ENCODE data around the gene DEPP1. TPM values are rescaled to one million over a fixed set of nuclear protein-coding genes. Genes with fewer than 3 reads are reported as not detected.
"Not testable (repeated sequence)": the region's sequence is repeated elsewhere in the genome, so short reads cannot be mapped to it uniquely, and the experiment has no call there.

DEPP1 gene, protein sequence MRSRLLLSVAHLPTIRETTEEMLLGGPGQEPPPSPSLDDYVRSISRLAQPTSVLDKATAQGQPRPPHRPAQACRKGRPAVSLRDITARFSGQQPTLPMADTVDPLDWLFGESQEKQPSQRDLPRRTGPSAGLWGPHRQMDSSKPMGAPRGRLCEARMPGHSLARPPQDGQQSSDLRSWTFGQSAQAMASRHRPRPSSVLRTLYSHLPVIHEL
- total RNA-seq (0.44 TPM), polyA plus RNA-seq (not detected)

DNA sequence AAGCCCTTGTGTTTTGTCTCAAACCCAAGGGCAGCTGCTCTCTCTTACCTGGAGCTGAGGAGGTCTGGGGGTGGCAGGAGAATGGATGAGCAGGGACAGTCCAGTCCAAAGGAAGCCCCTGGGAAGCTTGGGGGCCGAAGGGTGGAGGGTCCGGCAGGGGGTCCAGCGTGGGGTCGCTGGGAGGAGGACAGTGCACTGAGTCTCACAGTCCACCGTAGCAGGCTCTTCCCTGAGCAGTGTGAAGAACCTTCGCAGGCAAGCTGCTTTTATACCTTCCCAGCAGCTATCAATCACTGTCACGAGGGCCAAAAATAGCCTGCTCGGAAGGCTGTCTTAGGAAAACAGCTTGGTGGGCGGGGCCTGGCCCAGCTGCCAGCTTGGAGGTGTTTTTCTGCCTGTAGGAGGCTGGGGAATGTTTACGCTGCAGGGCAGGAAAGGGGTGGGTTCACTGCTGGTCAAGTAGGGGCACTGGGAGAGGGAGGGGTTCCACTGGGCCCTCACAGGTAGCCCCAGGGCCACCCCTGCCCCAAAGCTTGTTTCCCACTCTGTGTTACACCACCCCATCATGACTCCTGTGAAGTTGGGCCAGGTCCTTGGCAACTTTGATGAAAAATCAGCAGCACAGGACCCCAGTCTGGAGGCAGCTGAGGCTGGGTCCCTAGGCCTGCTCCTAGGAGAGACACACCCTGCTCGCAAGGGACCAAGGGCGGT lies at the start of gene DEPP1:
Gene DEPP1 (minus strand): TSS at position 240 of the 711 bp plus-strand sequence. CDS start 779 bp downstream, outside the sequence.
- Histone ChIP-seq H3K4me3 (ENCODE audit: low read depth, low read length) (no peak within 1 kb of the TSS), H3K9me3 (ENCODE audit: control insufficient read depth in 2 of 2, low read length in 2 of 2) (no peaks in the 10 kb centered on the region), H3K27me3 (ENCODE audit: control insufficient read depth, insufficient read depth, low read length) (no peaks in the 10 kb centered on the region), H3K4me1 (ENCODE audit: control insufficient read depth, insufficient read depth, low read length, poor library complexity, severe bottlenecking) (peaks cover 10% of the 10 kb centered on the region), H3K36me3 (ENCODE audit: control insufficient read depth, insufficient read depth, low read length) (no peaks in the 10 kb centered on the region), H3K27ac (ENCODE audit: insufficient read depth, low read length, poor library complexity, severe bottlenecking) (no peak within 1 kb of the TSS)
- Mint-ChIP-seq H3K4me3 (no peak within 1 kb of the TSS), H3K9me3 (no peaks in the 10 kb centered on the region), H3K36me3 (no peaks in the 10 kb centered on the region), H3K27me3 (peaks cover 5% of the 10 kb centered on the region), H3K4me1 (peaks cover 0 to 17% (median 0%) of the 10 kb centered on the region in 4 donors), H3K27ac (peak within 1 kb of the TSS in 1 of 3 donors; percentile 20)
- no peak for ATAC-seq (ENCODE audit: low read depth in 2 of 2)
- DNase-seq = peak in 1 of 3 donors; percentile 41

DNA sequence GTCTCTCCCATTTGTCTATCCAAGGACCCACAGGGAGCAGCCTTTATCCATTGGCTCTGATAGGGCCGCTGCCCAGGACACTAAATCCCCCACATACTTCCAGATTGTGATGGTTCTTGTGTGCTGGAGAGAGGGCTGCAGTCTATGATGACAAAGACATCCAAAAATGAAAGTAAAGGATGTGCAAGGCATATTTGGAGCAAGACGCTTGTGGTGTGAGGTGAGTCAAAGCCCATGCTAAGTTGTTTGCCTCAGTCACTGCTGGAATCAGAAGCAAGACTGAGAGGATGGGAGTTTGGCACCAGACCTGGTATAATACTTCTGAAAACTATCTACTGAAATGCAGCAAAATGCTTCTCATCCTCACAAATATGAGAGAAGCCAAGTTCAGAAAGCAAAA lies 44.8 kb upstream of the DEPP1 start:
- no peak overlapping the region for H3K27ac Mint-ChIP-seq
- H3K4me3 Mint-ChIP-seq = no peak overlapping the region
- Histone ChIP-seq H3K27ac (ENCODE audit: insufficient read depth, low read length, poor library complexity, severe bottlenecking) (no peak overlapping the region), H3K36me3 (ENCODE audit: control insufficient read depth, insufficient read depth, low read length) (no peaks in the 10 kb centered on the region), H3K27me3 (ENCODE audit: control insufficient read depth, insufficient read depth, low read length) (no peaks in the 10 kb centered on the region), H3K4me3 (ENCODE audit: low read depth, low read length) (no peak overlapping the region), H3K9me3 (ENCODE audit: control insufficient read depth in 2 of 2, low read length in 2 of 2) (no peaks in the 10 kb centered on the region), H3K4me1 (ENCODE audit: control insufficient read depth, insufficient read depth, low read length, poor library complexity, severe bottlenecking) (no peaks in the 10 kb centered on the region)
- H3K4me1 Mint-ChIP-seq = no peaks in the 10 kb centered on the region
- peaks cover 2 to 14% (median 8%) of the 10 kb centered on the region in 7 donors for H3K9me3 Mint-ChIP-seq
- H3K27me3 Mint-ChIP-seq = peaks cover 6% of the 10 kb centered on the region
- H3K36me3 Mint-ChIP-seq = no peaks in the 10 kb centered on the region
- DNase-seq (no peak), ATAC-seq (ENCODE audit: low read depth in 2 of 2) (no peak)

DNA sequence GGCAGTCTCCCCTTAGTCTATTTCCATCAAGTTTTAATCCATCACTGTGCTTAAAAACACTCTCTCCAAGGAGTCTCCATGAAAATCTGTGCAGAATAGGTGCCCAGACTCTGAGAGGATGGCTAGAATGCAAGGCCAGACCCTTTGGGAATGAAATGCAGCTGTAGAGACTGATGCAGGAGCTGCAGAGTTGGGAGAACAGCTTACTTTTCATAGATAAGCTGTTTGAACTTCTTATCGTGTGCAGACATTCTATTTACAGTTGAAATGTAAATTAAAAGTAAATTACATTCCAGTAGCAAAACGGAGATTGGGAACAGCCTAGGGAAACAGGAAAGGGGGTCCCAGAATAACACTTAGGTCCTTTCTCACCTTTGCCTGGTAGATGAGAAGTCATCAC lies 37.0 kb upstream of the DEPP1 start:
- H3K4me1 Mint-ChIP-seq = no peaks in the 10 kb centered on the region
- no peak for ATAC-seq (ENCODE audit: low read depth in 2 of 2)
- Histone ChIP-seq H3K4me3 (ENCODE audit: low read depth, low read length) (no peak overlapping the region), H3K9me3 (ENCODE audit: control insufficient read depth in 2 of 2, low read length in 2 of 2) (no peaks in the 10 kb centered on the region), H3K27me3 (ENCODE audit: control insufficient read depth, insufficient read depth, low read length) (no peaks in the 10 kb centered on the region), H3K36me3 (ENCODE audit: control insufficient read depth, insufficient read depth, low read length) (no peaks in the 10 kb centered on the region), H3K27ac (ENCODE audit: insufficient read depth, low read length, poor library complexity, severe bottlenecking) (no peak overlapping the region), H3K4me1 (ENCODE audit: control insufficient read depth, insufficient read depth, low read length, poor library complexity, severe bottlenecking) (no peaks in the 10 kb centered on the region)
- peaks cover 0 to 4% (median 0%) of the 10 kb centered on the region in 7 donors for H3K9me3 Mint-ChIP-seq
- no peak overlapping the region for H3K27ac Mint-ChIP-seq
- DNase-seq = no peak
- H3K36me3 Mint-ChIP-seq = no peaks in the 10 kb centered on the region
- H3K27me3 Mint-ChIP-seq = no peaks in the 10 kb centered on the region
- no peak overlapping the region for H3K4me3 Mint-ChIP-seq

DNA sequence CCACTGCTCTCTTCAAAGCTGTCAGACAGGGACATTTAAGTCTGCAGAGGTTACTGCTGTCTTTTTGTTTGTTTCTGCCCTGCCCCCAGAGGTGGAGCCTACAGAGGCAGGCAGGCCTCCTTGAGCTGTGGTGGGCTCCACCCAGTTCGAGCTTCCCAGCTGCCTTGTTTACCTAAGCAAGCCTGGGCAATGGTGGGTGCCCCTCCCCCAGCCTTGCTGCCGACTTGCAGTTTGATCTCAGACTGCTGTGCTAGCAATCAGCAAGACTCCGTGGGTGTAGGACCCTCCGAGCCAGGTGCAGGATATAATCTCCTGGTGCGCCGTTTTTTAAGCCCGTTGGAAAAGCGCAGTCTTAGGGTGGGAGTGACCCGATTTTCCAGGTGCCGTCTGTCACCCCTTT lies 35.9 kb upstream of the DEPP1 start:
- H3K36me3 Mint-ChIP-seq; H3K27me3 Mint-ChIP-seq; H3K27me3 ChIP-seq (ENCODE audit: control insufficient read depth, insufficient read depth, low read length); ATAC-seq (ENCODE audit: low read depth in 2 of 2); H3K9me3 Mint-ChIP-seq; H3K27ac ChIP-seq (ENCODE audit: insufficient read depth, low read length, poor library complexity, severe bottlenecking); DNase-seq; H3K4me3 Mint-ChIP-seq; H3K36me3 ChIP-seq (ENCODE audit: control insufficient read depth, insufficient read depth, low read length); H3K9me3 ChIP-seq (ENCODE audit: control insufficient read depth in 2 of 2, low read length in 2 of 2); H3K4me1 ChIP-seq (ENCODE audit: control insufficient read depth, insufficient read depth, low read length, poor library complexity, severe bottlenecking); H3K4me3 ChIP-seq (ENCODE audit: low read depth, low read length); H3K27ac Mint-ChIP-seq; H3K4me1 Mint-ChIP-seq: not testable (repeated sequence)

DNA sequence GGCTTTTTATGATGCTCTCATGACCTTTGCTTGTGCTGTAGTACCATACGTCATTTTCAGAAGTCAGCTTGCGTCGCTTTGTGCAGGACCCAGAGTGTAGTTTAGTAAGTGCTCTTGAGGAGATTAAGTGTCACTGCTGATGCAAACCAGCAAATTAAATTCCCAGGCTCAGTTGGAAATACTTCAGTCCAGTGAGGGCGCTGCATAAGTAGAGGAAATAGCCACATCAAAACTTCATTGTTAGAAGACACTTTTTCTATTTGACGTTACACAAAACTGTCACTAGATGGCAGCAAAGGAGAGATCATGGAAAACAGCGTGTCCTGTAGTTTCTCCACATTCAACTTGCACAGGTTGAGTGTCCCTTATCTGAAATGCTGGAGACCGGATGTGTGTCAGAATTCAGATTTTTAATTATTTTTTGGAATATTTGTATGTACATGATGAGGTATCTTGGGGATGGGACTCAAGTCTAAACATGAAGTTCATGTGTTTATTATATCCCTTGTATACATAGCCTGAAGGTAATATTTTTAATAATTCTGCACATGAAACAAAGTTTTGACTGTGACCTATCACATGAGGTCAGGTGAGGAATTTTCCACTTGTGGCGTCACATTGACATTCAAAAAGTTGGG lies 30.0 kb upstream of the DEPP1 start:
- peaks cover 0 to 20% (median 0%) of the 10 kb centered on the region in 7 donors for H3K9me3 Mint-ChIP-seq
- H3K27me3 Mint-ChIP-seq = no peaks in the 10 kb centered on the region
- no peaks in the 10 kb centered on the region for H3K27me3 ChIP-seq (ENCODE audit: control insufficient read depth, insufficient read depth, low read length)
- ATAC-seq (ENCODE audit: low read depth in 2 of 2) (peak; percentile 64 to 65), DNase-seq (peak in 2 of 3 donors; percentile 55 to 74)
- no peaks in the 10 kb centered on the region for H3K4me1 Mint-ChIP-seq
- no peak overlapping the region for H3K4me3 Mint-ChIP-seq
- H3K36me3 ChIP-seq (ENCODE audit: control insufficient read depth, insufficient read depth, low read length) = peaks cover 14% of the 10 kb centered on the region
- no peak overlapping the region for H3K27ac Mint-ChIP-seq
- no peak overlapping the region for H3K4me3 ChIP-seq (ENCODE audit: low read depth, low read length)
- H3K9me3 ChIP-seq (ENCODE audit: control insufficient read depth in 2 of 2, low read length in 2 of 2) = peaks cover 8 to 19% of the 10 kb centered on the region in 2 experiments
- peaks cover 16% of the 10 kb centered on the region for H3K36me3 Mint-ChIP-seq
- H3K4me1 ChIP-seq (ENCODE audit: control insufficient read depth, insufficient read depth, low read length, poor library complexity, severe bottlenecking) = no peaks in the 10 kb centered on the region
- no peak overlapping the region for H3K27ac ChIP-seq (ENCODE audit: insufficient read depth, low read length, poor library complexity, severe bottlenecking)

DNA sequence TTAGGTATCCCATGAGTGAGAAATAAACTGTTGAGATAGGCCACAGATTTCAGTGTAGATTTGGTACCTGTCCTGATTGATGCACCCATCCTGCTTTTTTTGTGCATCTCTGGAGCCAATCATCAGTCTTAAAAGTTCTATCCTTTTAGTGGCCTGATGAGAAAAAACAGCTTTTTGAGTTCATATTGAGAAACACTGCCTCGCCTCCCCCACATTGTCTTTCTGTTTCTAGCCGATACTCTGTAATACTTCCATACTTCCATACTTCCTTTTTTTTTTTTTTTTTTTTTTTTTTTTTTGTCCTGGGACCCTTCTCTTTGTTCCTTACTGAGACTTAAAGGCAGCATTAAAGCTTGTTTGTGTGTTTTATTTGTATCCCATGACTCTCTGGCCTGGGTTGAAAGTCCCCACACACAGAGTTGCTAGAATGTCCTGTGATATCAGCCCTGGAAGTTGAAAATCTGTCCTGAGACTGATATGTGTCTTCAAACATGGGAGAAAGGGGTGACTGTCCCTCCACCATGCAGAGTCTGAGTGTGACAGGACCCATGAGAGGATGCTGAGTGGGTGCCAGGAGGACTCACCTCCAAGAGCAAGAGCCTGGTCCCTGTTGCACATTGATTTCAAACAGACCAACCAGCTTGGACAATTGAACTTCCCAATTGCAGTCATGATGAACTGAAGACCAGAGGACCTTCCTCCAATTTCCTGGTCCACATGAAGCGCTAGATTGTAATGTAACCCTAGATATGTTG lies 27.8 kb upstream of the DEPP1 start:
- ATAC-seq (ENCODE audit: low read depth in 2 of 2) = no peak
- H3K27ac Mint-ChIP-seq = no peak overlapping the region
- no peak for DNase-seq

DNA sequence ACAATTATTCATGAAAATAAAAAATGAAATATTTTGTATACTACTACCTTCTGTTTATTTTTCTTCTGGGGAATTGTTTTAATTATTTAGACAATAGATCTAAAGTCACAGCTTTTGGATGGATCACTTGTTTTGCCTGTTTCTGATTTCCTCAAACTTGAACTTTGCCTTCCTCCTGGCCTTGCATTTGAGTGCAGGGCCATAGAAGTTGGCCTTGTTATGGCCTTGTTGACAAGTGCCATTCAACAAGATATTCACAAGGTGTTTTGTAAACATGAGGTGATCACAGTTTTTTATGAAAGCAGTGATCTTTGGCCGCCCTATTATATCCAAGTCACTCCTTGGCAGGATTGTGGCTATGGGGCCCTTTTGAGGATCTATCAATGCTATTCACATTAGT lies 26.7 kb upstream of the DEPP1 start:
- H3K4me1 ChIP-seq (ENCODE audit: control insufficient read depth, insufficient read depth, low read length, poor library complexity, severe bottlenecking) = peaks cover 8% of the 10 kb centered on the region
- H3K9me3 ChIP-seq (ENCODE audit: control insufficient read depth in 2 of 2, low read length in 2 of 2) = peaks cover 12 to 33% of the 10 kb centered on the region in 2 experiments
- H3K36me3 ChIP-seq (ENCODE audit: control insufficient read depth, insufficient read depth, low read length) = peaks cover 20% of the 10 kb centered on the region
- no peaks in the 10 kb centered on the region for H3K27me3 ChIP-seq (ENCODE audit: control insufficient read depth, insufficient read depth, low read length)
- Mint-ChIP-seq H3K27me3 (no peaks in the 10 kb centered on the region), H3K9me3 (peaks cover 0 to 29% (median 2%) of the 10 kb centered on the region in 7 donors), H3K36me3 (peaks cover 28% of the 10 kb centered on the region), H3K27ac (no peak overlapping the region), H3K4me3 (no peak overlapping the region), H3K4me1 (peaks cover 8 to 18% (median 9%) of the 10 kb centered on the region in 4 donors)
- DNase-seq (no peak), ATAC-seq (ENCODE audit: low read depth in 2 of 2) (no peak)
- no peak overlapping the region for H3K27ac ChIP-seq (ENCODE audit: insufficient read depth, low read length, poor library complexity, severe bottlenecking)
- no peak overlapping the region for H3K4me3 ChIP-seq (ENCODE audit: low read depth, low read length)

More for the DNA sequence above, 27.8 kb upstream of the DEPP1 start:
- Mint-ChIP-seq H3K27me3 (no peaks in the 10 kb centered on the region), H3K4me3 (no peak overlapping the region), H3K9me3 (peaks cover 0 to 29% (median 2%) of the 10 kb centered on the region in 7 donors), H3K4me1 (peaks cover 5 to 12% (median 7%) of the 10 kb centered on the region in 4 donors), H3K36me3 (peaks cover 28% of the 10 kb centered on the region)
- H3K27ac ChIP-seq (ENCODE audit: insufficient read depth, low read length, poor library complexity, severe bottlenecking) = no peak overlapping the region
- H3K9me3 ChIP-seq (ENCODE audit: control insufficient read depth in 2 of 2, low read length in 2 of 2) = peaks cover 12 to 33% of the 10 kb centered on the region in 2 experiments
- H3K4me3 ChIP-seq (ENCODE audit: low read depth, low read length) = no peak overlapping the region
- no peaks in the 10 kb centered on the region for H3K27me3 ChIP-seq (ENCODE audit: control insufficient read depth, insufficient read depth, low read length)
- H3K4me1 ChIP-seq (ENCODE audit: control insufficient read depth, insufficient read depth, low read length, poor library complexity, severe bottlenecking) = peaks cover 5% of the 10 kb centered on the region
- peaks cover 20% of the 10 kb centered on the region for H3K36me3 ChIP-seq (ENCODE audit: control insufficient read depth, insufficient read depth, low read length)
